GM18498 (cell line): ENCODE measurements around the gene LUC7L.
"Not testable (repeated sequence)": the region's sequence is repeated elsewhere in the genome, so short reads cannot be mapped to it uniquely, and the experiment has no call there.

ENCODE experiments used
- ATAC-seq: cut with Tn5 transposase; IDR thresholded peaks from one replicate; pipeline ENCODE4 v1.9.1; 2021; ENCODE audit warnings: mild to moderate bottlenecking, moderate library complexity; ENCODE audit not compliant: unreplicated experiment

The LUC7L gene

DNA sequence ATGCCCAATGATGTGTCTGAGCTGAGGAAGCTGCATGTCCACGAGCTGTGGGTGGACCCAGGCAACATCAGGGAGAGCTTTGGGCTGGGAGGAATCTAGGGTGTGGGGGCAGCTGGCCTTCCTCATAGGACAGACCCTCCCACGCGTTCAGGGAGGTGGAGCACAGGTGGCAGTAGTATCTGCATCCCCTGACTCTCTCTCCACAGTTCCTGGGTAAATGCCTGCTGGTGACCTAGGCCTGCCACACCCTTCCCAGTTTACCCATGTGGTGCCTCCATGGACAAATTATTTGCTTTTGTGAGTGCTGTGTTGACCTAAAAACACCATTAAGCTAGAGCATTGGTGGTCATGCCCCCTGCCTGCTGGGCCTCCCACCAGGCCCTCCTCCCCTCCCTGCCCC lies 60.2 kb downstream of the LUC7L start:
- ATAC-seq, result no peak

GRCh38 chr16:168424-168823 lies 60.8 kb downstream of the LUC7L start:
- no peak for ATAC-seq

DNA sequence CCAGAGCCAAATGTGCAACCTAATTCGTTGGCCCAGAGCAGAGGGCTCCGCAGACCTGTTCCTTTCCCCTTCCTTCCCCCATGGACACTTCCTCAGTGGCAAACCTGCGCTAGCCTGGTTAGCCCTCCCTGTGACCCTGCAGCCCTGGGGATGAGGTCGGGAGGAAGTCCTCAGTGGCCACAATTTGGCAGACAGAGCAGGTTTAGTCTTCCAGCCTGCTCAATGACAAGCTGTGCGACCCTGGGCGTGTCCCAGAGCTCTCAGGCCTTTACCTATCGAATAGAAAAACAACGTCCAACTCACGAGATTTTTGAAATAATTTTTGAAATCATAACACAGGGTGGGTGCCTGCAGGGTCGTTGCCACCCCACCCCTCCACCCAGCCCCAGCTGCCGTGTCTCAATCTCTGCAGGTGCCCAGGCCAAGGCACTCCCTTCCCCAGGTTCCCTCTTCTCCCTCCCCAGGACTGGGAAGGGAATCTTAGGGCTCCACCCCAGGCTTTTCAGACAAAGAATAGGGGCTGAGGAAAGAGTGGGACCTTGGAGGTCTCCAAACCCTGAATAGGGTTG lies 62.0 kb downstream of the LUC7L start:
- ATAC-seq, result no peak

DNA sequence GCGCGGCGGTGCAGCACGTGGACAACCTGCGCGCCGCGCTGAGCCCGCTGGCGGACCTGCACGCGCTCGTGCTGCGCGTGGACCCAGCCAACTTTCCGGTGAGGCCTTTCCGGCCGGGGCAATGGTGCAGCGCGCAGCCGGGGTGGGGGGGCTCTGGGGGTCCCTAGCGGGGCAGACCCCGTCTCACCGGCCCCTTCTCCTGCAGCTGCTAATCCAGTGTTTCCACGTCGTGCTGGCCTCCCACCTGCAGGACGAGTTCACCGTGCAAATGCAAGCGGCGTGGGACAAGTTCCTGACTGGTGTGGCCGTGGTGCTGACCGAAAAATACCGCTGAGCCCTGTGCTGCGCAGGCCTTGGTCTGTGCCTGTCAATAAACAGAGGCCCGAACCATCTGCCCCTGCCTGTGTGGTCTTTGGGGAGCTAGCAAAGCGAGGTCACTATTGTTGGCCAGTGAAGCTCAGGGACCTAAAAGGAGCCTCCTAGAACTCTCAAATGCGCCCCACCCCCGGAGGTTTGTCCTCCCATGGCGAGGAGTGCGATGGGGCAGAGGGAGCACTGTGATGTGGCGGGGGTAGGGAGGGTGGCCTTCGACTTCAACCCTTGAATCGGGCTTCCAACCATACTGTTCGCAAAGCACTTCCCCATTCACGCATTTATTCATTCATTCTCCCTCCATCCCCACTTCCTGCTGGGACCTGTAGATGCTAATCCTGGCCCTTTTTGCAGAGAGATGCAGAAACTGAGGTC lies 62.7 kb downstream of the LUC7L start:
- ATAC-seq, result no peak

DNA sequence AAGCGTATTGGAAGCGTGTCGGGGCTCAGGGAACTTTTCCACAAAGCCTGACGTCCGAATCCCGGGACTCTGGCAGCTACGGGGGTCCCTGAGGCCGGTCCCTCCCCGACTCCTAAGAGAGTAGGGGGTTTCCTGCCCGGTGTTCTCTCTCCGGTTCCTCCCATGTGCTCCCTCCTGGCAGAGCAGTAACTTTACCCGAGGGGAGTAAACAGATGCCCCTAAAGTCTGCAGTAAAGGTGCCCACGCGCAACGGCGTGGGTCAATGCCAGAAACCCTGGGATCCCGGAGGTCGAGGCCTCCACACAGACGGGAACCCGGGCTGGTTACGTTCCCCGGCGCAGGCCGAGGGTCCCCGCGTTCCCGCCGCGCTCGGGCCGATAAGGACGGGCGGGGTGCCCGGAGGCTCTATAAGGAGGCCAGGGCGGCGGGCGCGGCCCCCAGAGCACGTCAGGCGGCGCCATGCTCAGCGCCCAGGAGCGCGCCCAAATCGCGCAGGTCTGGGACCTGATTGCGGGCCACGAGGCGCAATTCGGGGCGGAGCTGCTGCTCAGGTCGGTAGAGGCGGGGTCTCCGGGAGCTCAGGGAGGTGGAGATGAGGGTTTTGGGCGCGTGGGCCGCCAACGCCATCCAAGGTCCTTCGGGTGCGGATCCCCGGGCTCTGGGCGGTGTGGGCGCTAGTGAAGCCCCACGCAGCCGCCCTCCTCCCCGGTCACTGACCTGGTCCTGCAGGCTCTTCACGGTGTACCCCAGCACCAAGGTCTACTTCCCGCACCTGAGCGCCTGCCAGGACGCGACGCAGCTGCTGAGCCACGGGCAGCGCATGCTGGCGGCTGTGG lies 63.5 kb downstream of the LUC7L start, which contains the start of gene HBM:
Gene HBM (plus strand): TSS at position 440 of the 836 bp plus-strand sequence. CDS start 20 bp downstream, at position 460.
- ATAC-seq, result no peak

- ATAC-seq, result no peak
These were observed 64.3 kb downstream of the LUC7L start for GRCh38 chr16:164827-165538.

- not testable (repeated sequence) for ATAC-seq
These were observed 65.0 kb downstream of the LUC7L start for GRCh38 chr16:164134-164823.

- ATAC-seq, result not testable (repeated sequence)
These were observed 65.6 kb downstream of the LUC7L start for GRCh38 chr16:163696-164095.

DNA sequence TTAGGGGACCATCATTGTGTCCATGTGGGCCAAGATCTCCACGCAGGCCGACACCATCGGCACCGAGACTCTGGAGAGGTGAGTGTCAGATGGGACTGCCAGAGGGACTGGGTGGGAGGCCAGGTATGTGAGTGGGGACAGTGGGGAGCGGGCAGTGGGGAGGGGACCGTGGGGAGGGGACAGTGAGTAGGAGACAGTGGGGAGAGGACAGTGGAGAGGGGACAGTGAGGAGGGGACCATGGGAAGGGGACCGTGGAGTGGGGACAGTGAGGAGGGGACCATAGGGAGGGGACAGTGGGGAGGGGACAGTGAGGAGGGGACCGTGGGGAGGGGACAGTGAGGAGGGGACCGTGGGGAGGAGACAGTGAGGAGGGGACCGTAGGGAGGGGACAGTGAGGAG lies 66.1 kb downstream of the LUC7L start:
- not testable (repeated sequence) for ATAC-seq

- ATAC-seq, result no peak
These were observed 66.8 kb downstream of the LUC7L start for GRCh38 chr16:162271-162991.

GRCh38 chr16:160691-161190 lies 68.5 kb downstream of the LUC7L start:
- ATAC-seq, result no peak

DNA sequence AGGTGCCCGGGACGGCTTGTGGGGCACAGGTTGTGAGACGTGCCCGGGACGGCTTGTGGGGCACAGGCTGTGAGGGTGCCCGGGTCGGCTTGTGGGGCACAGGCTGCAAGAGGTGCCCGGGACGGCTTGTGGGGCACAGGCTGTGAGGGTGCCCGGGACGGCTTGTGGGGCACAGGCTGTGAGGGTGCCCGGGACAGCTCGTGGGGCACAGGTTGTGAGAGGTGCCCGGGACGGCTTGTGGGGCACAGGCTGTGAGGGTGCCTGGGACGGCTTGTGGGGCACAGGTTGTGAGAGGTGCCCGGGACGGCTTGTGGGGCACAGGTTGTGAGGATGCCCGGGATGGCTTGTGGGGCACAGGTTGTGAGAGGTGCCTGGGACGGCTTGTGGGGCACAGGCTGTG lies 69.0 kb downstream of the LUC7L start:
- ATAC-seq, result not testable (repeated sequence)

- no peak for ATAC-seq
These were observed 70.0 kb downstream of the LUC7L start for GRCh38 chr16:159136-159849.

DNA sequence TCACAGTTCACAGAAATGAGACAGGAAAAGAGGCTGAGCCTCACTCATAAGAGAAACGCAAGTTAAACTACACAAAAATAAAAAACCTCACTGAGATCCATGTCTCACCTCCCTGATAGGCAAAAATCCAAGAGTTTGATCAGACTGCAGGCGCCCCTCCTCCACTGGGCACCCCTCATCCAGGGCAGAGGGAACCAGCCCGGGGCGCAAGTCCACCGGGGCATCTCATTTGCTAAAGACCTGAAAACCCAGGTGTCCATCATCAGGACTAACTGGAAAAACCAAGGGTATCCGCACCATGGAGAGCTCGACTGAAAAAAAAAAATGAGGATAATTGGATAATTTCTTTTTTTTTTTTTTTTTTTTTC lies 74.2 kb downstream of the LUC7L start:
- no peak for ATAC-seq

- ATAC-seq, result no peak
These were observed 74.8 kb downstream of the LUC7L start for GRCh38 chr16:154217-155030.

DNA sequence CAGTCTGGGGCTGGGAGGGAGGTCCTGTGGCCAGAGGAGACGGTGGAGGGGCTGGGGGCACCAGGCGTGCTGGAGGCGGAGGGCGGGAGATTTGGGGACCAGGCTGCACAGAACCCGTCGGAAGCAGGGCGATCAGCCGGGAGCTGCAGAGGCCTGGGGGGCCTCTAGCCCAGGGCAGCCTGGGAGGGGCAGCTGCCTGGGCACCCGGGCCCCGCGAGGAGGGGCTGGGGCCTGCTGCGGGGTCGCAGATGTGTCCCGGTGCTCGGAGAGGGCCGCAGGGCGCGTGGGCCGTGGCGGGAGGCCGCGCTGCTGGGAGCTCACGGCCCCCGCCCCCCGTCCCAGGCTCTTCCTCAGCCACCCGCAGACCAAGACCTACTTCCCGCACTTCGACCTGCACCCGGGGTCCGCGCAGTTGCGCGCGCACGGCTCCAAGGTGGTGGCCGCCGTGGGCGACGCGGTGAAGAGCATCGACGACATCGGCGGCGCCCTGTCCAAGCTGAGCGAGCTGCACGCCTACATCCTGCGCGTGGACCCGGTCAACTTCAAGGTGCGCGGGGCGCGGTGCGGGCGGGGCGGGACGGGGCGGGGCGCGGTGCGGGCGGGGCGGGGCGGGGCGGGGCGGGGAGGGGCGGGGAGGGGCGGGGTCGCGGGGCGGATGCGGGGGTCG lies 75.6 kb downstream of the LUC7L start:
- not testable (repeated sequence) for ATAC-seq

- not testable (repeated sequence) for ATAC-seq
These were observed 76.1 kb downstream of the LUC7L start for GRCh38 chr16:153129-153521.
